CD14-positive monocyte (primary cell): Measurements from ENCODE around the gene SPTLC1. TPM values are rescaled to one million over a fixed set of nuclear protein-coding genes. Genes with fewer than 3 reads are reported as not detected.
"Not testable (repeated sequence)": the region's sequence is repeated elsewhere in the genome, so short reads cannot be mapped to it uniquely, and the experiment has no call there.

Experiments
- DNase-seq, 3 donors: peaks; one replicate each; pipeline ENCODE4 v3.0.0-alpha.2; 2011 to 2022
- H2AFZ ChIP-seq: 2 replicates; pipeline ENCODE4 v1.6.0; 2012; ENCODE audit warnings: mild to moderate bottlenecking, low read depth, low read length, inconsistent platforms; ENCODE audit not compliant: insufficient read depth, poor library complexity, severe bottlenecking
- H3K27ac ChIP-seq, 2 donors: 1 replicate in 1 of 2; 2 replicates in 1 of 2; pipeline ENCODE4 v1.5.1; 2012 to 2013; ENCODE audit warnings: low read length in 2 of 2, control low read depth in 1 of 2, inconsistent platforms in 1 of 2, low read depth in 1 of 2, mild to moderate bottlenecking in 1 of 2
- H3K27me3 ChIP-seq, 2 donors: one replicate each; pipeline versions ENCODE4 v1.6.0 to v1.6.1; 2011 to 2013; ENCODE audit warnings: low read length in 2 of 2; ENCODE audit not compliant: control insufficient read depth in 2 of 2, insufficient read depth in 2 of 2
- H3K36me3 ChIP-seq, 2 donors: replicated peaks in 1 of 2; 1 replicate in 1 of 2; 2 replicates in 1 of 2; pipeline versions ENCODE4 v1.5.1 to v1.6.1; 2012 to 2013; ENCODE audit warnings: low read length in 2 of 2, control low read depth in 1 of 2, inconsistent platforms in 1 of 2, mild to moderate bottlenecking in 1 of 2; ENCODE audit not compliant: insufficient read depth in 2 of 2, control insufficient read depth in 1 of 2
- H3K4me1 ChIP-seq, 2 donors: 1 replicate in 1 of 2; 2 replicates in 1 of 2; pipeline versions ENCODE4 v1.5.1 to v1.6.1; 2012 to 2013; ENCODE audit warnings: low read length in 2 of 2, control low read depth in 1 of 2, inconsistent platforms in 1 of 2, mild to moderate bottlenecking in 1 of 2, moderate library complexity in 1 of 2; ENCODE audit not compliant: insufficient read depth in 2 of 2, control insufficient read depth in 1 of 2
- H3K4me2 ChIP-seq: replicated peaks from 2 replicates; pipeline ENCODE3; 2012; ENCODE audit warnings: low read length, moderate library complexity, mild to moderate bottlenecking; ENCODE audit not compliant: poor library complexity, severe bottlenecking; ENCODE audit errors: extremely low read depth
- H3K4me3 ChIP-seq, 3 experiments: fragments of 200-600 bp in 1 of 3; sonication (generic) in 1 of 3; replicated peaks in 1 of 3; 1 replicate in 2 of 3; 2 replicates in 1 of 3; pipeline ENCODE4 v1.5.1; 2011 to 2013; ENCODE audit warnings: low read length in 3 of 3, mild to moderate bottlenecking in 3 of 3, control low read depth in 2 of 3, low read depth in 2 of 3, inconsistent platforms in 1 of 3, moderate library complexity in 1 of 3
- H3K79me2 ChIP-seq: 2 replicates; pipeline ENCODE4 v1.6.0; 2012; ENCODE audit warnings: mild to moderate bottlenecking, control low read depth, inconsistent platforms, low read length, moderate library complexity; ENCODE audit not compliant: insufficient read depth
- H3K9ac ChIP-seq: 2 replicates; pipeline ENCODE4 v1.6.0; 2017; ENCODE audit warnings: low read length, mild to moderate bottlenecking; ENCODE audit not compliant: insufficient read depth, poor library complexity, severe bottlenecking
- H3K9me3 ChIP-seq, 2 donors: replicated peaks in 1 of 2; 1 replicate in 1 of 2; 2 replicates in 1 of 2; pipeline versions ENCODE4 v1.5.1 to v1.6.1; 2012 to 2013; ENCODE audit warnings: low read length in 2 of 2, control low read depth in 1 of 2; ENCODE audit not compliant: control insufficient read depth in 1 of 2, insufficient read depth in 1 of 2
- H4K20me1 ChIP-seq: 2 replicates; pipeline ENCODE4 v1.6.0; 2012; ENCODE audit warnings: mild to moderate bottlenecking, low read length, control low read depth, moderate library complexity; ENCODE audit not compliant: insufficient read depth
- H3K27ac Mint-ChIP-seq, 7 donors: one replicate each; pipeline ENCODE4 v1.8.0; 2020; ENCODE audit warnings: mild to moderate bottlenecking in 7 of 7, mixed read lengths in 7 of 7, moderate library complexity in 6 of 7, inconsistent platforms in 2 of 7
- H3K27me3 Mint-ChIP-seq, 3 donors: one replicate each; pipeline ENCODE4 v1.8.0; 2021 to 2022; ENCODE audit warnings: low read depth in 3 of 3, mild to moderate bottlenecking in 3 of 3, mixed read lengths in 3 of 3, moderate library complexity in 3 of 3, inconsistent platforms in 1 of 3
- H3K36me3 Mint-ChIP-seq, 2 donors: one replicate each; pipeline ENCODE4 v1.8.0; 2020; ENCODE audit warnings: mixed read lengths in 2 of 2, inconsistent platforms in 1 of 2, mild to moderate bottlenecking in 1 of 2
- H3K4me1 Mint-ChIP-seq: one replicate; pipeline ENCODE4 v1.8.0; 2020; ENCODE audit warnings: mild to moderate bottlenecking, mixed read lengths
- H3K4me3 Mint-ChIP-seq, 2 donors: one replicate each; pipeline ENCODE4 v1.8.0; 2020; ENCODE audit warnings: mild to moderate bottlenecking in 2 of 2, mixed read lengths in 2 of 2, moderate library complexity in 1 of 2
- H3K9me3 Mint-ChIP-seq, 7 donors: one replicate each; pipeline ENCODE4 v1.8.0; 2020 to 2022; ENCODE audit warnings: mixed read lengths in 7 of 7, mild to moderate bottlenecking in 6 of 7, moderate library complexity in 6 of 7, inconsistent platforms in 2 of 7
- CTCF ChIP-seq: fragments of 200-600 bp; IDR thresholded peaks from one replicate; pipeline ENCODE4 v1.8.0; 2022; ENCODE audit warnings: antibody characterized with exemption, mild to moderate bottlenecking
- WGBS: methylation state at CpG from one replicate; pipeline ENCODE4 v1.1.5; 2013; ENCODE audit warnings: missing lambda C conversion rate; ENCODE audit not compliant: insufficient coverage; 5-methylcytosine and 5-hydroxymethylcytosine counted together
- intact Hi-C, 2 donors: fragments of 100-400 bp; cut with micrococcal nuclease; formaldehyde crosslinking; loops; one replicate each; pipeline versions ENCODE4 v1.15.0 to v1.15.1; 2023
- polyA plus RNA-seq, 3 donors: library from polyadenylated mRNA; depleted of rRNA in 1 of 3; unstranded in 2 of 3; stranded (reverse) in 1 of 3; fragments of 300-500 nt in 2 of 3; fragments of >200 nt in 1 of 3; fragmentation: Illumina TruSeq in 2 of 3; gene quantifications; 1 replicate in 2 of 3; 2 replicates in 1 of 3; pipeline ENCODE4 v1.2.3, GENCODE V29; 2012 to 2021

SPTLC1 gene
- polyA plus RNA-seq, 3 donors = 37.4 to 92.4 (median 80.0) TPM

- no peak overlapping the region for H2AFZ ChIP-seq
- no peak overlapping the region for H3K4me3 ChIP-seq
- Mint-ChIP-seq H3K27me3 (no peaks in the 10 kb centered on the region), H3K36me3 (peaks cover 13 to 18% of the 10 kb centered on the region in 2 donors), H3K9me3 (peaks cover 7 to 21% (median 15%) of the 10 kb centered on the region in 7 donors), H3K4me3 (no peak overlapping the region), H3K4me1 (no peaks in the 10 kb centered on the region), H3K27ac (no peak overlapping the region)
- H3K9me3 ChIP-seq = peaks cover 9 to 10% of the 10 kb centered on the region in 2 donors
- H3K27me3 ChIP-seq = no peaks in the 10 kb centered on the region
- H3K79me2 ChIP-seq = no peaks in the 10 kb centered on the region
- no peak overlapping the region for H3K4me2 ChIP-seq
- DNase-seq = no peak
- intact Hi-C loops = no loop called here
- no peak overlapping the region for H3K27ac ChIP-seq
- H3K36me3 ChIP-seq = peaks cover 5 to 20% of the 10 kb centered on the region in 2 donors
- TF ChIP-seq CTCF = no peak
- 91% methylated on average over 12 of the region's 31 CpGs for WGBS
- no peaks in the 10 kb centered on the region for H3K4me1 ChIP-seq
- H4K20me1 ChIP-seq = no peaks in the 10 kb centered on the region
- no peak overlapping the region for H3K9ac ChIP-seq
Observed at GRCh38 chr9:92026206-92027002, 88.8 kb downstream of the SPTLC1 start.

- H3K4me1 Mint-ChIP-seq, H4K20me1 ChIP-seq, intact Hi-C loops, H3K79me2 ChIP-seq, H3K4me3 Mint-ChIP-seq, H3K27me3 ChIP-seq, H3K27me3 Mint-ChIP-seq, H3K9ac ChIP-seq, H3K27ac ChIP-seq, H3K36me3 ChIP-seq, H2AFZ ChIP-seq, H3K4me3 ChIP-seq, H3K36me3 Mint-ChIP-seq, H3K4me2 ChIP-seq, H3K27ac Mint-ChIP-seq, H3K4me1 ChIP-seq: not testable (repeated sequence)
- WGBS = no CpG with 5 or more reads among the region's 7 CpGs
- peak in 1 of 3 donors; percentile 31 for DNase-seq
- H3K9me3 ChIP-seq = peaks cover 9 to 10% of the 10 kb centered on the region in 2 donors
- peaks cover 7 to 29% (median 15%) of the 10 kb centered on the region in 7 donors for H3K9me3 Mint-ChIP-seq
Observed at GRCh38 chr9:92021785-92022541, 93.2 kb downstream of the SPTLC1 start.
